ENCODE measurements around the gene PLXNC1.

The PLXNC1 gene

DNA sequence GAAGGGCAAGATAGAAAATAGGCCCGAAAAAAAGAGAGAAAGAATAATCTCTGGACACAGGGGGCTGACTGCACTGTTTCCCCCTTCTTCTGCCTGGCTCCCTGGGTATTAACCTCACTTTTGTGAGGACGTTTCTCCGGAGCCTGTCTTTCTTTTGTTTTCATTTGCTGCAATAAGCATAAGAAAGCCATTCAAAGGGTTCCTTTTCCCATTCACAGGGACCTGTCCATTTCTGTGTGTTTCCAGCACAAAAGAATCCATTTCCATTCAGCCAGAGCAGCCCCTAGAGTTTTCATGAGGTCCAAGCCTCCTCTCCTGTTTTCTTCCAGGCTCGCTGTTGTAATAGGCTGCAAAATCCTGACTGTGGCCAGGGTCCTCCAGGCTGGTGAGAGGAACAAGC, 16.8 kb downstream of the PLXNC1 start:
- Histone ChIP-seq H3F3A (ENCODE audit: insufficient read depth, low read length) (no peaks in the 10 kb centered on the region), H3K9me2 (ENCODE audit: low read depth, low read length) (no peaks in the 10 kb centered on the region), H3K27me3 (ENCODE audit: insufficient read depth, low read length) (no peaks in the 10 kb centered on the region; the same call in 1 of the 2 replicates), H3K4me2 (ENCODE audit: low read length) (no peak overlapping the region), H3K4me3 (ENCODE audit: low read depth, low read length, poor library complexity, severe bottlenecking) (no peak overlapping the region), H3K79me2 (ENCODE audit: insufficient read depth, low read length) (no peaks in the 10 kb centered on the region), H3K9me3 (ENCODE audit: low read length) (no peaks in the 10 kb centered on the region), H3K9ac (ENCODE audit: low read length) (no peak overlapping the region), H2AFZ (ENCODE audit: low read length) (no peak overlapping the region), H3K36me3 (ENCODE audit: insufficient read depth, low read length) (no peaks in the 10 kb centered on the region), H3K4me1 (ENCODE audit: insufficient read depth, low read length, severe bottlenecking) (no peaks in the 10 kb centered on the region), H3K27ac (ENCODE audit: low read depth, low read length, poor library complexity, severe bottlenecking) (no peak overlapping the region), H4K20me1 (ENCODE audit: insufficient read depth, low read length) (no peaks in the 10 kb centered on the region)
- no peak for TF ChIP-seq EZH2 (IDR thresholded peaks at IDR 0.05; ENCODE audit: borderline replicate concordance, low read length)
- TF ChIP-seq, protein P1, sequence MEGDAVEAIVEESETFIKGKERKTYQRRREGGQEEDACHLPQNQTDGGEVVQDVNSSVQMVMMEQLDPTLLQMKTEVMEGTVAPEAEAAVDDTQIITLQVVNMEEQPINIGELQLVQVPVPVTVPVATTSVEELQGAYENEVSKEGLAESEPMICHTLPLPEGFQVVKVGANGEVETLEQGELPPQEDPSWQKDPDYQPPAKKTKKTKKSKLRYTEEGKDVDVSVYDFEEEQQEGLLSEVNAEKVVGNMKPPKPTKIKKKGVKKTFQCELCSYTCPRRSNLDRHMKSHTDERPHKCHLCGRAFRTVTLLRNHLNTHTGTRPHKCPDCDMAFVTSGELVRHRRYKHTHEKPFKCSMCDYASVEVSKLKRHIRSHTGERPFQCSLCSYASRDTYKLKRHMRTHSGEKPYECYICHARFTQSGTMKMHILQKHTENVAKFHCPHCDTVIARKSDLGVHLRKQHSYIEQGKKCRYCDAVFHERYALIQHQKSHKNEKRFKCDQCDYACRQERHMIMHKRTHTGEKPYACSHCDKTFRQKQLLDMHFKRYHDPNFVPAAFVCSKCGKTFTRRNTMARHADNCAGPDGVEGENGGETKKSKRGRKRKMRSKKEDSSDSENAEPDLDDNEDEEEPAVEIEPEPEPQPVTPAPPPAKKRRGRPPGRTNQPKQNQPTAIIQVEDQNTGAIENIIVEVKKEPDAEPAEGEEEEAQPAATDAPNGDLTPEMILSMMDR (IDR thresholded peaks at IDR 0.05; ENCODE audit: low read length), result no peak

DNA sequence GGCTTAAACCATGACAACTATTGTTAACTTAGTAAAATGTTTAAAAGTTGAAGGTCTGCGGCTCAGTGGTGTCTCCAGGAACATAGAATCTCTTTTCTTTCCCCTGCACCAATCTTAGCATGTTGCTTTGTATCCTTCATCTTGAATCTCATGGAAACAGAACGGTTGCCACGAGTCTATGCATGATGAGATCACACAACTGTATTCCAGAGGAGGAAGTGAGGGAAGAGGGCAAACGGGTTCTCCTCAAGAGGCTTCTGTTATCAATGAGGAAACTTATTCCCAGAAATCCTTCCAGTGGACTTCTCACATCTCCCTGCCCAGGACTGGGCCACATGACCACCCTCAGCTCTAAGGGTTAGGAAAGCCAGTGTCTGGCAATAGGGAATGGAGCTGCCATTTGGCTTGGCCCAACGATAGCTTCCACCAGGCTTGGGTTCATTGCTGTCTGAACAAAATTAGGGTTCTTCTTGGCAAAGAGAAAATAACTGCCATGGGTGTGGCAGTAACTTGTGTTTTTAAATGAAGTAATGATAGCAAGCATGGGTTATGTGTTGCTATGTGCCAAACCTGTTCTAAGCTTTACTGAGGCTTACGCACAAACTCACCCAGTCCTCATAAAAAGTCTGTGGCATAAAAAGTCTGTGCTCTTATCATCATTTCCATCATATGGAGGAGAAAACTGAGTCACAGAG, 17.4 kb downstream of the PLXNC1 start:
- H4K20me1 ChIP-seq (ENCODE audit: insufficient read depth, low read length), result no peaks in the 10 kb centered on the region
- no peaks in the 10 kb centered on the region for H3F3A ChIP-seq (ENCODE audit: insufficient read depth, low read length)
- no peak overlapping the region for H3K9ac ChIP-seq (ENCODE audit: low read length)
- no peaks in the 10 kb centered on the region for H3K36me3 ChIP-seq (ENCODE audit: insufficient read depth, low read length)
- H3K27ac ChIP-seq (ENCODE audit: low read depth, low read length, poor library complexity, severe bottlenecking), result no peak overlapping the region
- H3K4me1 ChIP-seq (ENCODE audit: insufficient read depth, low read length, severe bottlenecking), result no peaks in the 10 kb centered on the region
- no peak overlapping the region for H3K4me3 ChIP-seq (ENCODE audit: low read depth, low read length, poor library complexity, severe bottlenecking)
- no peaks in the 10 kb centered on the region for H3K9me2 ChIP-seq (ENCODE audit: low read depth, low read length)
- TF ChIP-seq, protein P1 (IDR thresholded peaks at IDR 0.05; ENCODE audit: low read length), result no peak
- no peak for TF ChIP-seq EZH2 (IDR thresholded peaks at IDR 0.05; ENCODE audit: borderline replicate concordance, low read length)
- H2AFZ ChIP-seq (ENCODE audit: low read length), result no peak overlapping the region
- H3K27me3 ChIP-seq (ENCODE audit: insufficient read depth, low read length), result no peaks in the 10 kb centered on the region; the same call in 1 of the 2 replicates
- H3K9me3 ChIP-seq (ENCODE audit: low read length), result no peaks in the 10 kb centered on the region
- H3K4me2 ChIP-seq (ENCODE audit: low read length), result no peak overlapping the region
- no peaks in the 10 kb centered on the region for H3K79me2 ChIP-seq (ENCODE audit: insufficient read depth, low read length)

DNA sequence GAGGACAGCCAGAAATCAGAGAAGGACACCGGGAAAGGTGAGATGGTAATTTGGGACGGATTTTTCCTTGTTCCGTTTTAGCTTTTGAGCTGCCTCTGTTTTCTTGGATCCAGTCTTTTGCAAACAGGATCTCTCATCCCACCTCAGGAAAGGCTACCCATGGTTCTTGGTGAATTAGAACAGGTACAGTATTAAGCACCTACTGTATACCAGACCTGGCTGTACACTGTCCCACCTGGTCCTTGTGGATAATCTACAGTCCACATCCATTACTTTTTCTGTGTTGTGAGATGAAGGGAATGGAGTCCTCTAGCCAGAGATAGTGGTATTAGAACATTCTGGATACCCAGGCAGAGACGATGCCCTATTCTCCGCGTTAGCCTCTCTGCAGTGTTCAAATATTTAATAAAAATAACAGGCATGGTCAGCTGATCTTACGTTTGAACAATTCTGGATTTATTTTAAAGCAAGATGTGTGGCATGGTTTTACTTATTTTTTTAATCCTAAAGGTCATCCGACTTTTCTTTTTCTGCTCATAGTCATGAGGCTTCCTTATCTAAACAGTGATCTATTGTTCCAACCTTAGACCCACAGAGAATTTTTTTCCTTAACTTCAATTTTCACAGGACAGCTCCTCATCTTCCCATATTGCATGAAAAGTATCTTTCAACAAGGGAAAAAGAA, 18.8 kb downstream of the PLXNC1 start:
- no peaks in the 10 kb centered on the region; the same call in 1 of the 2 replicates for H3K27me3 ChIP-seq (ENCODE audit: insufficient read depth, low read length)

More for the DNA sequence above, 18.8 kb downstream of the PLXNC1 start:
- Histone ChIP-seq H3K4me3 (ENCODE audit: low read depth, low read length, poor library complexity, severe bottlenecking) (no peak overlapping the region), H3K79me2 (ENCODE audit: insufficient read depth, low read length) (no peaks in the 10 kb centered on the region), H4K20me1 (ENCODE audit: insufficient read depth, low read length) (no peaks in the 10 kb centered on the region), H3K27ac (ENCODE audit: low read depth, low read length, poor library complexity, severe bottlenecking) (no peak overlapping the region), H3K4me2 (ENCODE audit: low read length) (no peak overlapping the region), H3K9ac (ENCODE audit: low read length) (no peak overlapping the region), H2AFZ (ENCODE audit: low read length) (no peak overlapping the region), H3K4me1 (ENCODE audit: insufficient read depth, low read length, severe bottlenecking) (no peaks in the 10 kb centered on the region), H3F3A (ENCODE audit: insufficient read depth, low read length) (no peaks in the 10 kb centered on the region), H3K36me3 (ENCODE audit: insufficient read depth, low read length) (no peaks in the 10 kb centered on the region), H3K9me2 (ENCODE audit: low read depth, low read length) (no peaks in the 10 kb centered on the region), H3K9me3 (ENCODE audit: low read length) (no peaks in the 10 kb centered on the region)
- TF ChIP-seq EZH2 (IDR thresholded peaks at IDR 0.05; ENCODE audit: borderline replicate concordance, low read length), result no peak
- TF ChIP-seq, protein P1 (IDR thresholded peaks at IDR 0.05; ENCODE audit: low read length), result no peak

Data from OCI-LY1 (cell line).